ENCODE results near the gene CDY2A.
"Not testable (repeated sequence)": the region's sequence is repeated elsewhere in the genome, so short reads cannot be mapped to it uniquely, and the experiment has no call there.

The CDY2A gene, protein sequence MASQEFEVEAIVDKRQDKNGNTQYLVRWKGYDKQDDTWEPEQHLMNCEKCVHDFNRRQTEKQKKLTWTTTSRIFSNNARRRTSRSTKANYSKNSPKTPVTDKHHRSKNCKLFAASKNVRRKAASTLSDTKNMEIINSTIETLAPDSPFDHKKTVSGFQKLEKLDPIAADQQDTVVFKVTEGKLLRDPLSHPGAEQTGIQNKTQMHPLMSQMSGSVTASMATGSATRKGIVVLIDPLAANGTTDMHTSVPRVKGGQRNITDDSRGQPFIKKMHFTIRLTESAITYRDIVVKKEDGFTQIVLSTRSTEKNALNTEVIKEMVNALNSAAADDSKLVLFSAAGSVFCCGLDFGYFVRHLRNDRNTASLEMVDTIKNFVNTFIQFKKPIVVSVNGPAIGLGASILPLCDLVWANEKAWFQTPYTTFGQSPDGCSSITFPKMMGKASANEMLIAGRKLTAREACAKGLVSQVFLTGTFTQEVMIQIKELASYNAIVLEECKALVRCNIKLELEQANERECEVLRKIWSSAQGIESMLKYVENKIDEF

DNA sequence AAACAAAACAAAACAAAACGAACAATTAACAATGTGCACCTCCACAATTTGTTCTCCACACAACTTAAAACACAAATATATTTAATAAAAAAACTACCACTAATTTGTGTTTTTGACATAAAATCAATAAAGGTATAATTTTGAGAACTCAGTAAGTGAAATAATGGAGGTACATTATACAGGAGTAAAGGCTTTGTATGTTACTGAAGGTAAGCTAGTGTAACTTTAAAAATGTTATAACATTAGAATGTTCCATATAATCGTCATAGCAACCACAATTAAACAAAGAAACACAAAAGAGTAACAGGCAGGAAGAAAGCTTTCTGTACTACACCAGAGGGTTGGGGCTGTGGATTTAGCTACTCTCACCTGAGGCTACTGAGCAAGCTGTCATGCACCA lies at the start of gene CDY2A:
TSS of gene CDY2A (plus strand) at position 301 of the 400 bp plus-strand sequence. CDS start 328 bp downstream, outside the sequence.
- not testable (repeated sequence) for DNase-seq (ENCODE audit: low read depth)

DNA sequence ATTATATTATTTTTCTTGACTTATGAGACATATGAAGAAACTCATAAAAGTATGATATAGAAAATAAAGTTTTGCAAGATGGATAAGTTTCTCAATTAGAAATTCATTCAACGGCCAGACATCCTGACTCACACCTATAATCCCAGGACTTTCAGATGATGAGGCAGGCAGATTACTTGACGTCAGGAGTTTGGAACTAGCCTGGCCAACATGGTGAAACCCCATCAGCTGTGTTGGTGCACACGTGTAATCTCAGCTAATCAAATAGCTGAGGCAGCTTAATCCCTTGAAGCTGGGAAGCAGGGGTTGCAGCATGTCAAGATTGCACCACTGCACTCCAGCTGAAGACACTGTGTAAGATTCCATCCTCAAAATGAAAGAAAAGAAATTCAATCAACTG lies 28.0 kb upstream of the CDY2A start:
- not testable (repeated sequence) for DNase-seq (ENCODE audit: low read depth)

DNA sequence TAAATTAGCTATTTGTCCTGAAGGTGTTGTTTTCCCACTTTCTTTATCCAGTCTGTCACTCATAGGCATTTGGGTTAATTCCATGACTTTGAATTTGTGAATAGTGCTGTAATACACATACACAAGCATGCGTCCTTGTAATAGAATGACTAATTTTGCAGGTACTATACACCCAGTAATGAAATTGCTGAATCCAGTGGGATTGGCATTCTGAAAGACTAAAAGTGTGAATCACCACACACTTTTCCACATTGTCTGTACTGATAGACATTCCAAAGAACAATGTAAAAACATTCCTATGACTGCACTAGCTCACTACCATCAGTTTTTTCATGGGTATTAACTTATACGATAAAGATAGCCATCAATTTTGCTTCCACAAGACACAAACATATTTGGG lies 27.3 kb upstream of the CDY2A start:
- not testable (repeated sequence) for DNase-seq (ENCODE audit: low read depth)

DNA sequence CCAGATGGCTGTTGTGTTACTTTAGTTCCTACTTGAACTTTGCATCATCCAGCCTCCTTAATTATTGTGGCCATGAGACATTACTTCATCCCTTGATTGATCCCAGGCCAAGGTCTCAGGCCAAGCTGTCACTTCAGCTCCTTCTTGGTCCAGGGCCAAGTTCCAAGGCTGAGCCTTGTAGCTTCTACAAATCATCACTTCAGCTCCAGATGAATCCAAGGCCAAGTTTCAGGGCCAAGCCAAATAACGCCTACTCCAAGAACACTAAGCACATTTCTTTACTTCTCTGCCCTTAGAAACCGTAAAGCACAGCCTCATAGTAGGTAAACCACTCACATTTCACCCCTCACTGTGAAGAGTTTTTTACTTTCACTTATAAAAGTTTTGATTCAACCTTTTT lies 1.7 kb upstream of the CDY2A start:
- not testable (repeated sequence) for DNase-seq (ENCODE audit: low read depth)

DNA sequence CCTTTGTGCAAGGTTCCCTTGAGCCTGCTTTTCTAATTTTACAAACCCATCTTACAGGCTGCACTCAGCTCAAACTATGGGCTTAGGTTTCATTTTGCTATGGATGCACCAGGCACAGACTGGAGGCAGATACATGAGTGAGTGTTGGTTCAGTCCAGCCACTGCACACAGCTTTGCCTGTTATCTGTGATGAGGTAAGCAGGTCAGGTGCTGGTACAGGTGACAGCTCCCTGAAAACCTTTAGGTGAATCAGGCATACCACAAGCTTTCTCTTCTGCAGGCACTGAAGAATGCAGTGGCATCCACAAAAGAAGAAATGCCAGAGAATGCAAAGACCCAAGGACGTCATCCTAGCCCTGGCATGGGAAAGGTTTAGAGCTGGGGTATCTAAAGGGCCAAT lies 3.3 kb downstream of the CDY2A start:
- not testable (repeated sequence) for DNase-seq (ENCODE audit: low read depth)

DNA sequence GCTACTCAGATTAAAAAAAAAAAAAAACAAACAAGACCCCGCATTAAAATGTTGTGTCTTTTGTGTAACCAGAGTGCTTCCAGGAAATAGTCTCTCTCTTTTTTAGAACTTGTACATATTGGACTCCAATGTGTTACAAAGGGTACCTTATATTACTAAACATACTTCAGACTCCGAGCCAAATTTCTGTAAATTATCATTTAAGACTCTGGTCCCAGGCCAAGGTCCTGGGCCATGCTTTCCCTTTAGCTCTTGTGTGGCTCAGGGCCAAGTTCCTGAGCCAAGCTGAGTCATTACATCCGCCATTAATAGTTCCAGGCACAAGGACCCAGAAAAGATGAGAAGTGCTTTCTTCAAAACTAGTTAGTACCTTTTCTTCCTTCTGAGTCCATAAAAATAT lies 4.6 kb downstream of the CDY2A start:
- not testable (repeated sequence) for DNase-seq (ENCODE audit: low read depth)

DNA sequence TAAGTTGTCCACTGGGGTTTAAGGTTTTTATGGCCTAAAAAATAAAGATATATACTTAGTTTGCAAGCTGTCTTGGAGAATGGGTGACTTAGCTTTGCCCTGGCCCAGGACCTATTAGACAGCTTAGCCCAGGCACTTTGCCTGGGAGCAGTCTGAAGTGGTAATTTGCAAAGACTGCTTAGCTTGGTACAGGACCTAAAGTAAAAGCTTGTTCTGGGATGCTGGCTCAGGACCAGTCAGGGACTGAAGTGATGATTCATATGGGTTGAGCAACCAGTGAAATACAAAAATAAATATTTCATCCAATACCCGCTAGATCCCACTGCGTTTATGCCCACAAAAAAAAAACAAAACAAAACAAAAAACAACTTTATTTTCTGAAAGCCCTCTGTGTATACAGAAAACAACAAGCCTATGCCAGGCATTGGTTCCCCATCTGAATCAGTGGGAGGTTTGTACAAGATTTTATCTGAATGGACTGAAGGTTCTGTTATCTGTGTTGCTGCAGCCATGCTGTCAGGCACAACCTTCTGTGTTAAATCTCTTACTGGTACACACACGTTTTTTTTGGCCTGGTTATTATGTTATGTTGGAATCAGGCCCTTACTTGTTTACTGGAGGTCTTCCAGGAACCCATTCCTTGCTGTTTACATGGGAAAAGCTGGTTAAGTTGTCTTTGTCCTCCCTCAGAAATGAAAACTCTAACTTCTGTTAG lies 8.7 kb downstream of the CDY2A start:
- DNase-seq (ENCODE audit: low read depth), result not testable (repeated sequence)

DNA sequence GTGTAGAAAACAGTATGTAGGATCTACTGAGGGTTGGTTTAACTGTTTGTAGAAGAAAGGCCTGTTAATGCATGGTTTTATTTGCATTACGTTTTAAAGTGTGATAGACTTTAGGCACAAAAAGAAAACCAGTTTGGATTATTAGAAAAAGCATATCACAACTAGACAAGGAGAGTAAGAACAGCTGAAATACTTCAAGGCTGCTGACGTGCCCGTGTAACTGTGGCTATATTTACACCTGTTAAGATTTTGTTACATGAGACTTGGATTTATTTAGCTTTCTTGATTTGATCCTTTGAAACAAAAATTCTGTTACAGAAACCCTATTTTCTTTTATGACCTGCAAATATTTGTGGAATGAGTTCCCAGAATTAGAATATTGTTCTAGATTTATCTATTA lies 9.3 kb downstream of the CDY2A start:
- DNase-seq (ENCODE audit: low read depth), result not testable (repeated sequence)

DNA sequence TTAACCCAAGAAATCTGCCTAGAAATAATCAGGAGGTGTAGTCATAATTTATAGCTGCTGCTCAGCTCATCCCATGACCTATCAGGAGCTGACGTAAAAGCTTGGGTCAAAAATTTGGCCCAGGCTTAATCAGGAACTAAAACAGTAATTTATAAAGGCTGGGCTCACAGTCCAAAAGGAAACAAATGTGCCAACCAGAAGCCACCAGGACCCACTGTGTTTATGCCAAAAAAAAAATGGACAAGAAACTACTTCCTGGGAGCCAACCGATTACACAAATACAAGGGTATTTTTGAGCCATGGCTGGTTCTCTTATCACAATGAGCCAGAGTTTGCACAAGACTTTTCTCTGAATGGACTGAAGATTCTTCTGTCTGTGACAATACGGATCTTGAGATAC lies 19.4 kb downstream of the CDY2A start:
- DNase-seq (ENCODE audit: low read depth), result not testable (repeated sequence)

DNA sequence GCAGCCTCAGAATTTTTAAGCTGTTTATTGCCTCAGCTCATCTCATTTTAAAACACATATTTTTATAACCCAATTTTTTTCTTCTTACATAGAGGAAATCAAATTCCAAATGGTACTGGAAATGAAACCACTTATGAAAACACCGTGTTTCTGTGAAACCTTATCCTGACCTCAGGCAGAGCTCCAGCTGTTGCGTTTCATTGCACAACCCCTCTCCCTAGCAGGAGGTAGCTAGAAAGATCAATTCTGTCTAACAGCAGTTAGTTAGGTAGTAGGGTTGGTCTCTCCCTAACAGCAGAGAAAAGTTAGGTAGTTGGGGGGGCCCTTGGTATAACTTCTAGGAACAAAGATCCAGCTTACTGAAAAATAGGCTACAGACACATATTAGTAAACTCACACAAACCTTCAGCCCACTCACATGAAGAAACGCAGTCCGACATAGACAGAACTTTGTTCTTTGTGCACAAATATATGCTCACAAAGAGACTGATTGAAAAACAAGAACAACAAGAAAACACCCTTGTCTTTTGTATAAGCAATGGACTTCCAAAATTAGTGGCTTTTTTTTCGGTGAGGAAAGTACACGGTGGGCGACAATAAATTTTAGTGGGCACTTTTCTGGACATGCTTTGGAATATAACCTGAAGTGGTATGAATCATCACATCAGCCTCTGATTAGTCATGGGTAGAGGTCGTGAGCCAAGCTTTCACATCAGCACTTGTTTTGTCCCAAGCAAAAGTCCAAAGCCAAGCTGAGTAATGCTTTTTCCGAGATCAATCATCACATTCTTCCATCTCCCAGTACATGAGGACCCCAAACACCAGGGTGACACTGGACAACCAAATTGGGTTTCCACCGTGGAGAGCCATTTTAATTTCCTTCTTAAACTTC lies 22.8 kb downstream of the CDY2A start:
- DNase-seq (ENCODE audit: low read depth), result not testable (repeated sequence)

DNA sequence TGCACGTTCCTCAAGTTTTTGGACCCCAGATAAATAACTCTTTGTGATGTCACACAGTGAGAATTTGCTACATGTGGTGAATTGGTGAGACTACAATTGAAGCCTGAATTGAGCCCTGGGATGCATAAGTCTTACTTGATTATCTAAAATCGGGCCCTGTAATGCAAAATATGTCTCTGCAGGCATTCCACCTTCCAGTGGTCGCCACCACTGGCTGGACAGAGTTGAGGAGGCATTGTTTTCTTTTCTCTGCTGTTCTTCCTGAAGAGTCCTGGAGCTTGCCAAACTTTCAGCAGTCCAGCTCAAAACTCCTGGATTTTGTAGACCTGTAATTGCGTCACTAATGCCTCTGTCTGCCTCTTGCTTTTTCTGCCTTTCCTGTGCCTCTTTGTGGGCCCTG lies 23.5 kb downstream of the CDY2A start:
- not testable (repeated sequence) for DNase-seq (ENCODE audit: low read depth)

DNA sequence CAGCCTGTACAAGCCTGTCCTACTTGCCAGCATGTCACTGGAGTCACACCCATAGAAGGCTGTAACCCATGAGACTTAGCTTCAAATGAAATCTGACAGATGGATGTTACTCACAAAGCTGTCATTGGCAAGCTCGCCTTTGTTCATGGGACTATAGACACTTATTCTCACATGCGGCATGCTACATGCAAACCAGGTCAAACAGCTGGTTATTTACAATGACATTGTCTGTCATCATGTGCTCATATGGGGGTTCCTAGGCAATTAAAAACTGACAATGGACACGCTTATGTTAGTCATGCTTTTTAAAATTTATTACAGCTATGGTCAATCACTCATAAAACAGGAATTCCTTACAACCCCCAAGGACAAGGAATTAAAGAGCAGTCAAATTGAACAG lies 30.9 kb downstream of the CDY2A start:
- DNase-seq (ENCODE audit: low read depth), result not testable (repeated sequence)

DNA sequence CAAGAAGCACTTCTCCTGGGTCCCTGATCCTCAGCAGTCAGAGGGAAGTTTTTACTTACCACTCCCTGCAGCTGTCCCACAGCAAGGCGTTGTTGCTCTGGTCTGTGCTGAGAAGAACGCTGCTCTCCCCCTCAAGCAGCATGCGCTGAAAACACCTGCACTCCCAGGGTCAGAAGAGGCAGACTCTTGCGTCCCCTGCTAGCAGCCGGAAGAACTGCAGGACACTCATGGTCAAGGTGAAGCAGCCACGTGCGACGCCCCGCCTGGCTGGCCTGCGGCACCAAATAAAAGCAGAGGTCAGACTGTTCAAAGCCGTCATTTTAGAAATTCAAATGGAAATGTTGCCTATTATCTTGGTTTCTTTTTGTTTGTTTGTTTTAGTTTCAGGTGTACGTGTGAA lies 47.9 kb downstream of the CDY2A start:
- not testable (repeated sequence) for DNase-seq (ENCODE audit: low read depth)

All from CMK (cell line).